Neural cell (in vitro differentiated cells): ENCODE data around the gene LSM3.

Experiments used
- CTCF ChIP-seq: fragments of 450-650 bp; IDR thresholded peaks from 2 replicates; pipeline ENCODE4 v1.5.1; 2014; ENCODE audit warnings: antibody characterized with exemption, mild to moderate bottlenecking, moderate library complexity; ENCODE audit not compliant: poor library complexity, severe bottlenecking
- EP300 ChIP-seq: fragments of 450-650 bp; conservative IDR thresholded peaks from 2 replicates; pipeline ENCODE4 v1.6.1; 2014; ENCODE audit warnings: antibody characterized with exemption, mild to moderate bottlenecking, moderate library complexity; ENCODE audit not compliant: poor library complexity, severe bottlenecking
- EZH2 ChIP-seq: fragments of 200-600, 300-800 bp; shearing (Covaris generic), sonication (generic); IDR thresholded peaks from 2 replicates; pipeline ENCODE4 v1.6.1; 2014; ENCODE audit warnings: antibody characterized with exemption, low read length, borderline replicate concordance, mild to moderate bottlenecking; ENCODE audit not compliant: insufficient read depth, poor library complexity, severe bottlenecking
- POLR2AphosphoS5 ChIP-seq: IDR thresholded peaks from 2 replicates; pipeline ENCODE4 v1.6.1; 2012
- RAD21 ChIP-seq: fragments of 450-650 bp; conservative IDR thresholded peaks from 2 replicates; pipeline ENCODE4 v1.6.1; 2014; ENCODE audit warnings: antibody characterized with exemption, mild to moderate bottlenecking, moderate library complexity
- TF ChIP-seq, protein P1 (sequence below): IDR thresholded peaks from 2 replicates; pipeline ENCODE4 v1.6.1; 2012; ENCODE audit warnings: borderline replicate concordance

GRCh38 chr3:14245822-14246221 lies 67.2 kb downstream of the LSM3 start:
- TF ChIP-seq CTCF (no peak), POLR2AphosphoS5 (no peak), EZH2 (no peak), EP300 (no peak), RAD21 (no peak)
- TF ChIP-seq, protein P1, sequence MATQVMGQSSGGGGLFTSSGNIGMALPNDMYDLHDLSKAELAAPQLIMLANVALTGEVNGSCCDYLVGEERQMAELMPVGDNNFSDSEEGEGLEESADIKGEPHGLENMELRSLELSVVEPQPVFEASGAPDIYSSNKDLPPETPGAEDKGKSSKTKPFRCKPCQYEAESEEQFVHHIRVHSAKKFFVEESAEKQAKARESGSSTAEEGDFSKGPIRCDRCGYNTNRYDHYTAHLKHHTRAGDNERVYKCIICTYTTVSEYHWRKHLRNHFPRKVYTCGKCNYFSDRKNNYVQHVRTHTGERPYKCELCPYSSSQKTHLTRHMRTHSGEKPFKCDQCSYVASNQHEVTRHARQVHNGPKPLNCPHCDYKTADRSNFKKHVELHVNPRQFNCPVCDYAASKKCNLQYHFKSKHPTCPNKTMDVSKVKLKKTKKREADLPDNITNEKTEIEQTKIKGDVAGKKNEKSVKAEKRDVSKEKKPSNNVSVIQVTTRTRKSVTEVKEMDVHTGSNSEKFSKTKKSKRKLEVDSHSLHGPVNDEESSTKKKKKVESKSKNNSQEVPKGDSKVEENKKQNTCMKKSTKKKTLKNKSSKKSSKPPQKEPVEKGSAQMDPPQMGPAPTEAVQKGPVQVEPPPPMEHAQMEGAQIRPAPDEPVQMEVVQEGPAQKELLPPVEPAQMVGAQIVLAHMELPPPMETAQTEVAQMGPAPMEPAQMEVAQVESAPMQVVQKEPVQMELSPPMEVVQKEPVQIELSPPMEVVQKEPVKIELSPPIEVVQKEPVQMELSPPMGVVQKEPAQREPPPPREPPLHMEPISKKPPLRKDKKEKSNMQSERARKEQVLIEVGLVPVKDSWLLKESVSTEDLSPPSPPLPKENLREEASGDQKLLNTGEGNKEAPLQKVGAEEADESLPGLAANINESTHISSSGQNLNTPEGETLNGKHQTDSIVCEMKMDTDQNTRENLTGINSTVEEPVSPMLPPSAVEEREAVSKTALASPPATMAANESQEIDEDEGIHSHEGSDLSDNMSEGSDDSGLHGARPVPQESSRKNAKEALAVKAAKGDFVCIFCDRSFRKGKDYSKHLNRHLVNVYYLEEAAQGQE, result no peak
